ENCODE measurements around the gene SCAPER. TPM values are rescaled to one million over a fixed set of nuclear protein-coding genes. Genes with fewer than 3 reads are reported as not detected.

SCAPER gene
- total RNA-seq, 4 donors from 2014 or later, result 19.6 to 35.9 (median 31.8) TPM

- Histone ChIP-seq H3K27me3 (no peaks in the 10 kb centered on the region), H3K36me3 (no peaks in the 10 kb centered on the region), H3K27ac (no peak overlapping the region), H3K4me3 (no peak overlapping the region), H3K9me3 (no peaks in the 10 kb centered on the region), H3K4me1 (no peaks in the 10 kb centered on the region)
- ATAC-seq, result no peak
- no peak for TF ChIP-seq POLR2A (IDR thresholded peaks at IDR 0.05)
- TF ChIP-seq, protein P1, sequence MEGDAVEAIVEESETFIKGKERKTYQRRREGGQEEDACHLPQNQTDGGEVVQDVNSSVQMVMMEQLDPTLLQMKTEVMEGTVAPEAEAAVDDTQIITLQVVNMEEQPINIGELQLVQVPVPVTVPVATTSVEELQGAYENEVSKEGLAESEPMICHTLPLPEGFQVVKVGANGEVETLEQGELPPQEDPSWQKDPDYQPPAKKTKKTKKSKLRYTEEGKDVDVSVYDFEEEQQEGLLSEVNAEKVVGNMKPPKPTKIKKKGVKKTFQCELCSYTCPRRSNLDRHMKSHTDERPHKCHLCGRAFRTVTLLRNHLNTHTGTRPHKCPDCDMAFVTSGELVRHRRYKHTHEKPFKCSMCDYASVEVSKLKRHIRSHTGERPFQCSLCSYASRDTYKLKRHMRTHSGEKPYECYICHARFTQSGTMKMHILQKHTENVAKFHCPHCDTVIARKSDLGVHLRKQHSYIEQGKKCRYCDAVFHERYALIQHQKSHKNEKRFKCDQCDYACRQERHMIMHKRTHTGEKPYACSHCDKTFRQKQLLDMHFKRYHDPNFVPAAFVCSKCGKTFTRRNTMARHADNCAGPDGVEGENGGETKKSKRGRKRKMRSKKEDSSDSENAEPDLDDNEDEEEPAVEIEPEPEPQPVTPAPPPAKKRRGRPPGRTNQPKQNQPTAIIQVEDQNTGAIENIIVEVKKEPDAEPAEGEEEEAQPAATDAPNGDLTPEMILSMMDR (IDR thresholded peaks at IDR 0.05 in 4 of 5, conservative IDR thresholded peaks at IDR 0.05 in 1 of 5), result no peak
- in situ Hi-C loops (cut with MboI; ENCODE audit: low sequenced_read_pairs in 4 of 4) (no loop called here), intact Hi-C loops (cut with DNase I; ENCODE audit: low total_unique reads) (no loop called here)
- no peak for DNase-seq
Observed at GRCh38 chr15:76871930-76872329, 33.2 kb downstream of the SCAPER start.

- Histone ChIP-seq H3K4me1 (peaks cover 21 to 22% of the 10 kb centered on the region in 2 donors), H3K4me3 (no peak overlapping the region), H3K27me3 (no peaks in the 10 kb centered on the region), H3K9me3 (no peaks in the 10 kb centered on the region), H3K36me3 (no peaks in the 10 kb centered on the region), H3K27ac (no peak overlapping the region)
- intact Hi-C loops (cut with DNase I; ENCODE audit: low total_unique reads) (loop anchor here (10.0 kb wide), 4 partner anchors 134 to 714 kb away; partner anchors contain the start of gene ISL2), in situ Hi-C loops (cut with MboI; ENCODE audit: low sequenced_read_pairs in 4 of 4) (no loop called here)
- TF ChIP-seq, protein P1 (IDR thresholded peaks at IDR 0.05 in 4 of 5, conservative IDR thresholded peaks at IDR 0.05 in 1 of 5), result no peak
- TF ChIP-seq POLR2A (IDR thresholded peaks at IDR 0.05), result no peak
- ATAC-seq (no peak), DNase-seq (no peak)
Observed at GRCh38 chr15:76868740-76869139, 36.4 kb downstream of the SCAPER start.

DNA sequence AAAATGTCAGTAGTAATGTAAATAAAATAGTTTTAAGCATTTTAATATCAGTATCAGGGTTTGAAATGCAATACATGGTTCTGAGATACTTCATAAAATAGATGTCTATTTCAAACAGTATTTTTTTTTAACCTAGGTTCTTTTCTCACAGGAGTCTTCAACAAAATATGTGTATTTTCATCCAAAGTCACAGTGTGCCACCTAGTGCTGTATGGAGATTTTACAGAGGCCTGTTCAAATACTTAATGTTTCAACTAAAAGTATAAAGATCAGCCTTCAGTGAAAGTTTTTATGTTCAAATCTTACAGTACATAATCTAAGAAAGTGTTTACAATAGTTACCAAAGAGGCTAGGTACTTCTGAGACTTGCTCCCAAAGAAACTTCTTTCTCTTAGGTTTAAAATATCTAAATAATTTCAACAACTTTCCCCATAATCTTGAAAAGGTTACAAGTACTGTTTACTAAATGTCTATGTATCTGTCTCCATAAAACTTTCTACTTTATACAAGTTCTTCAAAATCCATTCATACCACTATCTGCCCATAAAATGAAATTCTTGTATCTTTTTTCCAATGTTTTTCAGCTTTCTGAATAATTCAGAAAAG lies 38.3 kb downstream of the SCAPER start:
- no peaks in the 10 kb centered on the region for H3K27me3 ChIP-seq
- intact Hi-C loops (cut with DNase I; ENCODE audit: low total_unique reads), result loop anchor here (10.0 kb wide), 4 partner anchors 132 to 712 kb away; partner anchors contain the start of gene ISL2

DNA sequence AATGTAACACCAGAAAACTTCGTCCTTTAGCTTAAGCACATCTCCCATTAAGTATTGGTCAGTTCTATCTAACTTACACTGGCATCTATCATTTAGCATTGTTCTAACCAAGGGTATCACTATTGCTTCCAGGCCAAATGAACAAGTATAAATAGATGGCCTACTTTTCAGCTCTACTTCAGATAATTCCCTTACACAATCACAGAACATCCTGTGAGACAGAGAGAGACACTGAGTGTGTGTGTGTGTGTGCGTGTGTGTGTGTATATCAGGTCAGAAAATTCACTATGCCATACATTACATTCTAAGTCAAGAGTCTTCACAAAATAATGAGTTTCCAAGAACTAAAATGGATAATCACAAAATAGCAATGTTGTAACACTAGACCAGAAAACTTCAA lies 39.1 kb downstream of the SCAPER start:
- H3K4me3 ChIP-seq, result no peak overlapping the region

More for the DNA sequence above, 38.3 kb downstream of the SCAPER start:
- in situ Hi-C loops (cut with MboI; ENCODE audit: low sequenced_read_pairs in 4 of 4), result no loop called here
- H3K9me3 ChIP-seq, result no peaks in the 10 kb centered on the region
- no peak overlapping the region for H3K4me3 ChIP-seq
- DNase-seq, result no peak
- peak; percentile 57 to 61 for ATAC-seq
- H3K27ac ChIP-seq, result peak overlapping the region in 3 of 4 donors; percentile 24 to 67 (median 34)
- H3K4me1 ChIP-seq, result peaks cover 21 to 22% of the 10 kb centered on the region in 2 donors
- TF ChIP-seq, protein P1 (IDR thresholded peaks at IDR 0.05 in 4 of 5, conservative IDR thresholded peaks at IDR 0.05 in 1 of 5), result peak in 3 of 5 experiments; percentile 49 to 62 (median 53)
- no peak for TF ChIP-seq POLR2A (IDR thresholded peaks at IDR 0.05)
- no peaks in the 10 kb centered on the region for H3K36me3 ChIP-seq

More for the DNA sequence above, 39.1 kb downstream of the SCAPER start:
- peak; percentile 26 to 69 for DNase-seq
- intact Hi-C loops (cut with DNase I; ENCODE audit: low total_unique reads) (loop anchor here (10.0 kb wide), 4 partner anchors 131 to 711 kb away; partner anchors contain the start of gene ISL2), in situ Hi-C loops (cut with MboI; ENCODE audit: low sequenced_read_pairs in 4 of 4) (no loop called here)
- Histone ChIP-seq H3K27ac (peak overlapping the region; percentile 34 to 67 (median 54)), H3K36me3 (no peaks in the 10 kb centered on the region), H3K27me3 (no peaks in the 10 kb centered on the region), H3K4me1 (peaks cover 21 to 22% of the 10 kb centered on the region in 2 donors), H3K9me3 (no peaks in the 10 kb centered on the region)
- TF ChIP-seq, protein P1 (IDR thresholded peaks at IDR 0.05 in 4 of 5, conservative IDR thresholded peaks at IDR 0.05 in 1 of 5), result no peak
- TF ChIP-seq POLR2A (IDR thresholded peaks at IDR 0.05), result no peak
- ATAC-seq, result peak; percentile 97
